Astrocyte (in vitro differentiated cells and primary cell): ENCODE results near the gene FHIT.

Experiments used
- EZH2 ChIP-seq: IDR thresholded peaks from 2 replicates; pipeline ENCODE4 v1.6.1; 2012; ENCODE audit warnings: mild to moderate bottlenecking, low read length, inconsistent platforms; ENCODE audit not compliant: insufficient read depth
- TF ChIP-seq, protein P1 (sequence below): IDR thresholded peaks from 2 replicates; pipeline ENCODE4 v1.5.1; 2011; ENCODE audit warnings: low read depth, mild to moderate bottlenecking, inconsistent platforms, low read length, moderate library complexity; ENCODE audit not compliant: insufficient read depth

- TF ChIP-seq, protein P1, sequence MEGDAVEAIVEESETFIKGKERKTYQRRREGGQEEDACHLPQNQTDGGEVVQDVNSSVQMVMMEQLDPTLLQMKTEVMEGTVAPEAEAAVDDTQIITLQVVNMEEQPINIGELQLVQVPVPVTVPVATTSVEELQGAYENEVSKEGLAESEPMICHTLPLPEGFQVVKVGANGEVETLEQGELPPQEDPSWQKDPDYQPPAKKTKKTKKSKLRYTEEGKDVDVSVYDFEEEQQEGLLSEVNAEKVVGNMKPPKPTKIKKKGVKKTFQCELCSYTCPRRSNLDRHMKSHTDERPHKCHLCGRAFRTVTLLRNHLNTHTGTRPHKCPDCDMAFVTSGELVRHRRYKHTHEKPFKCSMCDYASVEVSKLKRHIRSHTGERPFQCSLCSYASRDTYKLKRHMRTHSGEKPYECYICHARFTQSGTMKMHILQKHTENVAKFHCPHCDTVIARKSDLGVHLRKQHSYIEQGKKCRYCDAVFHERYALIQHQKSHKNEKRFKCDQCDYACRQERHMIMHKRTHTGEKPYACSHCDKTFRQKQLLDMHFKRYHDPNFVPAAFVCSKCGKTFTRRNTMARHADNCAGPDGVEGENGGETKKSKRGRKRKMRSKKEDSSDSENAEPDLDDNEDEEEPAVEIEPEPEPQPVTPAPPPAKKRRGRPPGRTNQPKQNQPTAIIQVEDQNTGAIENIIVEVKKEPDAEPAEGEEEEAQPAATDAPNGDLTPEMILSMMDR: no peak
- no peak for TF ChIP-seq EZH2
These were observed 824.1 kb downstream of the FHIT start for GRCh38 chr3:60427109-60427508.
